LHCN-M2 (cell line): ENCODE measurements around the gene CBY1. TPM values are rescaled to one million over a fixed set of nuclear protein-coding genes. Genes with fewer than 3 reads are reported as not detected.

Source experiments
- DNase-seq: peaks from one replicate; pipeline ENCODE4 v3.0.0-alpha.2; 2012; ENCODE audit warnings: low read depth
- total RNA-seq: library from RNA; depleted of rRNA; stranded (reverse); fragments of >200 nt; gene quantifications from 2 replicates; pipeline ENCODE4 v1.2.3, GENCODE V29; 2014; rRNA removed

CBY1 gene
- total RNA-seq, 1 experiment from 2014 or later: 16.4 TPM

DNA sequence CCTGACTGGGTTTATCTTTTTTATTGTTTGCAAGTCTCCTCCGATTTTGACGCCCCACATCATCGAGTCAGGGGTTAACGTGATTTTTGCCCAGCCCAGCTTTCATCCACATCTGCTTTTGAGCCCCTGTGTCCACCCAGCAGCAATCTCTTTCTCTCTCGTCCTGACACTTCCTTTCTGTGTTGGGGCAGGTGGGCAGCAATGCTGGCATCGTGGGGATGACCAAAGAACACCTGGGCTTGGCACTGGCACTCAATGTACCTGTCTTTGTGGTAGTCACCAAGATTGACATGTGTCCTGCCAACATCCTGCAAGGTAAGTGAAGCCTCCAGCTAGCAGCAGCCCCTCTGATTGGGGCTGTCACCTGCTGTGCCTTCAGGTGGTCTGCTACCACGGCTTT, 65.1 kb downstream of the CBY1 start:
- no peak for DNase-seq

Other genes starting within 250 kb of the CBY1 start
- gene KCNJ4, start 201.4 kb upstream of the CBY1 start, total RNA-seq: not detected in 2 replicates
- gene KDELR3, start 188.5 kb upstream of the CBY1 start, total RNA-seq: 40.0 and 44.8 TPM in 2 replicates
- 290 and 312 TPM in 2 replicates for gene DDX17, start 150.3 kb upstream of the CBY1 start, total RNA-seq
- gene DMC1, start 86.5 kb upstream of the CBY1 start, total RNA-seq: 2.8 and 20.8 TPM in 2 replicates
- gene FAM227A, start 246 bp upstream of the CBY1 start, total RNA-seq: 0.51 and 1.4 TPM in 2 replicates
- gene TOMM22, start 25.3 kb downstream of the CBY1 start, total RNA-seq: 60.9 and 74.1 TPM in 2 replicates
- 54.6 and 65.0 TPM in 2 replicates for gene JOSD1, start 44.3 kb downstream of the CBY1 start, total RNA-seq
- gene GTPBP1, start 49.3 kb downstream of the CBY1 start, total RNA-seq: 24.5 and 26.4 TPM in 2 replicates
- 136 and 140 TPM in 2 replicates for gene SUN2, start 99.4 kb downstream of the CBY1 start, total RNA-seq
- gene DNAL4, start 137.5 kb downstream of the CBY1 start, total RNA-seq: 19.0 and 22.6 TPM in 2 replicates
- 0.06 and 0.23 TPM in 2 replicates for gene NPTXR, start 187.4 kb downstream of the CBY1 start, total RNA-seq
- 29.0 TPM in 2 replicates for gene CBX6, start 215.6 kb downstream of the CBY1 start, total RNA-seq